Endothelial cell (in vitro differentiated cells): Measurements from ENCODE around the gene DDB1. TPM values are rescaled to one million over a fixed set of nuclear protein-coding genes. Genes with fewer than 3 reads are reported as not detected.

ENCODE experiments used
- DNase-seq: peaks from one replicate; pipeline ENCODE4 v3.0.0; 2021; ENCODE audit warnings: low spot score
- H3K27ac Mint-ChIP-seq: one replicate; pipeline ENCODE4 v1.8.0; 2021; ENCODE audit warnings: mixed read lengths, inconsistent platforms; ENCODE audit not compliant: unreplicated experiment
- H3K27me3 Mint-ChIP-seq: one replicate; pipeline ENCODE4 v1.8.0; 2021; ENCODE audit warnings: mild to moderate bottlenecking, moderate library complexity, mixed read lengths, inconsistent platforms; ENCODE audit not compliant: unreplicated experiment
- H3K36me3 Mint-ChIP-seq: one replicate; pipeline ENCODE4 v1.8.0; 2021; ENCODE audit warnings: mild to moderate bottlenecking, low read depth, mixed read lengths, inconsistent platforms; ENCODE audit not compliant: unreplicated experiment
- H3K4me1 Mint-ChIP-seq: one replicate; pipeline ENCODE4 v1.8.0; 2021; ENCODE audit warnings: mild to moderate bottlenecking, mixed read lengths, inconsistent platforms; ENCODE audit not compliant: unreplicated experiment
- H3K4me3 Mint-ChIP-seq: one replicate; pipeline ENCODE4 v1.8.0; 2021; ENCODE audit warnings: mild to moderate bottlenecking, mixed read lengths, inconsistent platforms; ENCODE audit not compliant: unreplicated experiment
- H3K9me3 Mint-ChIP-seq: one replicate; pipeline ENCODE4 v1.8.0; 2021; ENCODE audit warnings: mixed read lengths, inconsistent platforms; ENCODE audit not compliant: unreplicated experiment
- total RNA-seq: library from RNA; stranded (reverse); fragmentation: NEBNext Ultra II Directional; extraction: Animal tissue kit (Norgen Biotek cat#: 25700); gene quantifications from one replicate; pipeline ENCODE4 v1.2.1, GENCODE V29; 2021; ENCODE audit not compliant: unreplicated experiment
- TF ChIP-seq, protein P1 (sequence below): fragments of 200-600 bp; sonication (generic); IDR thresholded peaks from one replicate; pipeline ENCODE4 v1.5.0; 2021; ENCODE audit warnings: antibody characterized with exemption; ENCODE audit not compliant: unreplicated experiment

The DDB1 gene
- total RNA-seq, 1 donor from 2014 or later: 239 TPM

DNA sequence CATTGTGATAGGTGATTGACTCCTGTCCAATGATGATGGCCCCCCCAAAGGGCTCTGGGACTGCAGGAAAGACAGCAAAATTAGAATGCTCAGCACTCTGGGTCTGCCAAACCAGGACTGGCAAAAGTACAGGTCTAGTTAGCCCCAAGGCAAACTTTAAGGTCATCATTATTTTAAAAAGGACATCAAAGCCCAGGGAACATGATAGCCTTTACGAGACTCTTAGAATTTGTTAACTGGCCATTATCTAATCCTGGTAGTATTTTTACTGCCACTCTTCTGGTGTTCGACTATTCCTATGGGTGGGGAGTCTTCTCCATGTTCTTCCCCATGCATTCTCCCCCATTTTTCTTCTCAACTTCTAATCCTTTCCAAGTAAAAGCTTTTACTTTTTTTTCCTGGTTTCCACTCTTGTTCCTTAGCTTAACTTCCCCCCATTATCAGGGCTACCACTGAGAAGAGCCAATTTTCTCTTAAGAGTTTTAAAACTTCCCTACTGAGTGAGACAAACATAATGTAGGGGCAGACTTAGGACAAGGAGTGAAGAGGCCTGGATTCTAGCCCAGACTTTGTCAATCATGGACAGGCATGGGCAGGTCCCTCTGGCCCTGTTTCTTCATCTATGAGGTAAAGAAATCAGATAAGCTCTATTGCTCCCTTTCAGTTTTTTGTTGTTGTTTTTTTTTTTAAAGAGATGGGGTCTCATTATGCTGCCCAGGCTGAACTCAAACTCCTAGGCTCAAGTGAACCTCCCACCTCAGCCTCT lies 7.1 kb downstream of the DDB1 start:
- no peak for DNase-seq
- no peak overlapping the region for H3K27ac Mint-ChIP-seq
- peaks cover 51% of the 10 kb centered on the region for H3K36me3 Mint-ChIP-seq
- no peak overlapping the region for H3K4me3 Mint-ChIP-seq
- H3K27me3 Mint-ChIP-seq: peaks cover 3% of the 10 kb centered on the region
- no peaks in the 10 kb centered on the region for H3K9me3 Mint-ChIP-seq
- TF ChIP-seq, protein P1, sequence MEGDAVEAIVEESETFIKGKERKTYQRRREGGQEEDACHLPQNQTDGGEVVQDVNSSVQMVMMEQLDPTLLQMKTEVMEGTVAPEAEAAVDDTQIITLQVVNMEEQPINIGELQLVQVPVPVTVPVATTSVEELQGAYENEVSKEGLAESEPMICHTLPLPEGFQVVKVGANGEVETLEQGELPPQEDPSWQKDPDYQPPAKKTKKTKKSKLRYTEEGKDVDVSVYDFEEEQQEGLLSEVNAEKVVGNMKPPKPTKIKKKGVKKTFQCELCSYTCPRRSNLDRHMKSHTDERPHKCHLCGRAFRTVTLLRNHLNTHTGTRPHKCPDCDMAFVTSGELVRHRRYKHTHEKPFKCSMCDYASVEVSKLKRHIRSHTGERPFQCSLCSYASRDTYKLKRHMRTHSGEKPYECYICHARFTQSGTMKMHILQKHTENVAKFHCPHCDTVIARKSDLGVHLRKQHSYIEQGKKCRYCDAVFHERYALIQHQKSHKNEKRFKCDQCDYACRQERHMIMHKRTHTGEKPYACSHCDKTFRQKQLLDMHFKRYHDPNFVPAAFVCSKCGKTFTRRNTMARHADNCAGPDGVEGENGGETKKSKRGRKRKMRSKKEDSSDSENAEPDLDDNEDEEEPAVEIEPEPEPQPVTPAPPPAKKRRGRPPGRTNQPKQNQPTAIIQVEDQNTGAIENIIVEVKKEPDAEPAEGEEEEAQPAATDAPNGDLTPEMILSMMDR: no peak
- no peaks in the 10 kb centered on the region for H3K4me1 Mint-ChIP-seq

DNA sequence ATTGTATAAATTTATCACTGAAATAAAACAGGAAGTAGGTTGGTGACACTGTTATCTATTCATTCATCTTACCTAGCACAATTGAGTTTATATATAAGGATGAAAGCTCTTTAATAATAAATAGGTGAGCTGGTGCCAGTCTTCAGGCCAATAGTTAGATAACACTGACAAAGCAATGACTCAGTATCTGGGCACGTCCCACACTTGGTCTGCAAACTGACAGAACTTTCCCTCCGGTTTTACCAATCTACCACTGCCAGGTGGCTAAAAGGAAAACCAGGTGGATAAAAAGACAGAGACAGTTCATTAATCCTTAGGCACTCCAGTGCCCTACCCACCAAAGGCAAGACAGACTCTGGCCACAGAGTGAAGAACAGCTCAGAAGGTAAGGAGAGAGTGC lies 17.6 kb downstream of the DDB1 start:
- Mint-ChIP-seq H3K9me3 (no peaks in the 10 kb centered on the region), H3K4me1 (no peaks in the 10 kb centered on the region), H3K27ac (no peak overlapping the region), H3K27me3 (no peaks in the 10 kb centered on the region), H3K36me3 (peaks cover 25% of the 10 kb centered on the region), H3K4me3 (no peak overlapping the region)
- DNase-seq: no peak
- TF ChIP-seq, protein P1: no peak

DNA sequence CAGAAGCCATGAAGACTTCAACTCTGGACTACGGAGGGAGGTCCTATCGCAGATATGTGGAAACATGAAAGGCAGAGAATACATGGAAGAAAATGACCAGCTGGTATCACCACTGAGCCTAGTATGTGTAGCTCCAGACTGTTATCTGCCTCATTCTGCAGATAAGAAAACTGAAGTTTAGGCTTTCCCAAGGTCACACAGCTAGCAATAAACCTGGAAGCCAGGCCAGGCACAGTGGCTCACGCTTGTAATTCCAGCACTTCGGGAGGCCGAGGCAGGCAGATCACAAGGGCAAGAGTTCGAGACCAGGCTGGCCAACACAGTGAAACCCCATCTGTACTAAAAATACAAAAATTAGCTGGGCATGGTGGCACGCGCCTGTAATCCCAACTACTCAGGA lies 22.2 kb downstream of the DDB1 start:
- H3K4me1 Mint-ChIP-seq: no peaks in the 10 kb centered on the region
- no peak for DNase-seq
- no peak overlapping the region for H3K27ac Mint-ChIP-seq
- peak overlapping the region; percentile 40 for H3K4me3 Mint-ChIP-seq
- no peaks in the 10 kb centered on the region for H3K9me3 Mint-ChIP-seq
- H3K27me3 Mint-ChIP-seq: no peaks in the 10 kb centered on the region
- peaks cover 20% of the 10 kb centered on the region for H3K36me3 Mint-ChIP-seq
- TF ChIP-seq, protein P1: no peak

DNA sequence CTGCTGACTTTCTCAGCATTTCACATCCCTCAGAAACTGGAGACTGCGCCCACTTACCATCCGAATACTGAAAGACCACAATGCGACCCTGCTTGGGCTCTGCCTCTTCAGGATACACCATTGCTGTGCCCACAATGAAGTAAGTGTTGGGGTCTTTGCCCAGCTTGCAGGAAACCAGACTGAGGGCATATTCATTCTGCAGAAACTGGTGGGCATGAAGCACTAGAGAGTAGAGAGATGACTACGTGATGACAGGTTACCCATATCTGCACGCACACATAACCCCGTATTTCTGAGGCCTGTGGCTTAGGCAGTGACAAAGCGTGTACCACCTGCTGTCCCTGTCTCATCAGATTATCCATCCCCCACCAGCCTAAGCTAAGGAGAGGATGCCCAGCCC lies 23.2 kb downstream of the DDB1 start:
- H3K36me3 Mint-ChIP-seq: peaks cover 18% of the 10 kb centered on the region
- no peak overlapping the region for H3K27ac Mint-ChIP-seq

DNA sequence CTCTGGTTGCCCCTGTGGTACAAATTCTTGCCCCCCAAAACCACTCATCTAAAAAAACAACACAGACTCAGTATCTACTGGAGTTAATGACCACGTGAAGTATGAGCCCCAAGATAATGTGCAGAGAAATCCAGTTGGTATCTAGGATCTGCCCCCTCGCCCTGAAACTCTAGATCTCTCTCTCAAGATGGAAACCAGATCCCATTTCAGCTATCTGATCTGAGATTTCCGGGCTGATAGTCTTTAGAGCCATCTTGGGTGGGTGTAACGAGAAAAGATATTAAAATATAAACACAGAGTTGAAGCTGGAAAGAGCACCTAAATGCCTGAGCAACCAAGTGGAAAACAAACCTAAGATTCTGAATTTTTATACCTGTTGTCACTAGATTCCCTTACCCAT lies 23.8 kb downstream of the DDB1 start:
- Mint-ChIP-seq H3K4me3 (no peak overlapping the region), H3K9me3 (no peaks in the 10 kb centered on the region), H3K36me3 (peaks cover 16% of the 10 kb centered on the region), H3K4me1 (no peaks in the 10 kb centered on the region), H3K27ac (no peak overlapping the region), H3K27me3 (no peaks in the 10 kb centered on the region)
- TF ChIP-seq, protein P1: no peak
- no peak for DNase-seq

More for the DNA sequence above, 23.2 kb downstream of the DDB1 start:
- TF ChIP-seq, protein P1: no peak
- H3K4me1 Mint-ChIP-seq: no peaks in the 10 kb centered on the region
- no peaks in the 10 kb centered on the region for H3K27me3 Mint-ChIP-seq
- DNase-seq: no peak
- no peak overlapping the region for H3K4me3 Mint-ChIP-seq
- H3K9me3 Mint-ChIP-seq: no peaks in the 10 kb centered on the region
